T-helper 17 cell (primary cell): Measurements from ENCODE around the gene HOXC11. TPM values are rescaled to one million over a fixed set of nuclear protein-coding genes. Genes with fewer than 3 reads are reported as not detected.

Experiments used
- ATAC-seq: fragments of 150-1000 bp; cut with Tn5 transposase; 2 replicates; pipeline ENCODE4 v1.10.0; 2021; ENCODE audit warnings: mild to moderate bottlenecking, moderate library complexity
- DNase-seq, 3 donors: peaks; one replicate each; pipeline versions ENCODE4 v3.0.0 to v3.0.0-alpha.2; 2020 to 2021
- H3K9me3 ChIP-seq: one replicate; pipeline ENCODE4 v1.7.0; 2013; ENCODE audit warnings: low read length, mild to moderate bottlenecking; ENCODE audit not compliant: control insufficient read depth, poor library complexity, severe bottlenecking
- H3K27ac Mint-ChIP-seq: one replicate; pipeline ENCODE4 v1.8.0; 2022; ENCODE audit warnings: mild to moderate bottlenecking, moderate library complexity, mixed read lengths
- H3K27me3 Mint-ChIP-seq: one replicate; pipeline ENCODE4 v1.8.0; 2022; ENCODE audit warnings: mixed read lengths
- H3K36me3 Mint-ChIP-seq: one replicate; pipeline ENCODE4 v1.8.0; 2022; ENCODE audit warnings: low read depth, mixed read lengths
- H3K4me1 Mint-ChIP-seq: one replicate; pipeline ENCODE4 v1.8.0; 2022; ENCODE audit warnings: mild to moderate bottlenecking, mixed read lengths
- H3K4me3 Mint-ChIP-seq: one replicate; pipeline ENCODE4 v1.8.0; 2022; ENCODE audit warnings: mild to moderate bottlenecking, moderate library complexity, mixed read lengths
- total RNA-seq, 4 donors: library from RNA in 2 of 4; stranded (reverse) in 2 of 4; gene quantifications; one replicate each; pipeline ENCODE4 v1.2.3 and lab custom pipeline; 2022 to 2026

HOXC11 gene
- total RNA-seq, 2 donors from 2014 or later: not detected

GRCh38 chr12:53984901-53985691 lies 12.2 kb downstream of the HOXC11 start, which contains the start of gene HOXC10:
HOXC10 (plus strand) TSS chr12:53985146; CDS start chr12:53985260, 114 bp downstream.
- peak; percentile 47 for ATAC-seq
- Mint-ChIP-seq H3K27ac (peak within 1 kb of the TSS; percentile 80), H3K4me3 (peak within 1 kb of the TSS; percentile 82)

GRCh38 chr12:53985692-53985993 lies 12.7 kb downstream of the HOXC11 start:
- peaks cover 42% of the 10 kb centered on the region for H3K4me1 Mint-ChIP-seq
- H3K4me3 Mint-ChIP-seq: peak overlapping the region; percentile 82
- H3K27ac Mint-ChIP-seq: peak overlapping the region; percentile 80
- ATAC-seq (no peak), DNase-seq (no peak)
- H3K9me3 ChIP-seq: no peaks in the 10 kb centered on the region
- peaks cover 91% of the 10 kb centered on the region for H3K27me3 Mint-ChIP-seq
- peaks cover 4% of the 10 kb centered on the region for H3K36me3 Mint-ChIP-seq

More at GRCh38 chr12:53984901-53985691, 12.2 kb downstream of the HOXC11 start, which contains the start of gene HOXC10:
- no peaks in the 10 kb centered on the region for H3K9me3 ChIP-seq
- peak in 2 of 3 donors; percentile 44 for DNase-seq
- no peaks in the 10 kb centered on the region for H3K36me3 Mint-ChIP-seq
- peaks cover 91% of the 10 kb centered on the region for H3K27me3 Mint-ChIP-seq
- H3K4me1 Mint-ChIP-seq: peaks cover 41% of the 10 kb centered on the region

GRCh38 chr12:53985994-53986685 lies 13.2 kb downstream of the HOXC11 start:
- Mint-ChIP-seq H3K4me3 (peak overlapping the region; percentile 82), H3K27me3 (peaks cover 91% of the 10 kb centered on the region), H3K4me1 (peaks cover 42% of the 10 kb centered on the region), H3K36me3 (peaks cover 4% of the 10 kb centered on the region), H3K27ac (peak overlapping the region; percentile 80)
- DNase-seq: no peak
- no peaks in the 10 kb centered on the region for H3K9me3 ChIP-seq
- ATAC-seq: no peak

DNA sequence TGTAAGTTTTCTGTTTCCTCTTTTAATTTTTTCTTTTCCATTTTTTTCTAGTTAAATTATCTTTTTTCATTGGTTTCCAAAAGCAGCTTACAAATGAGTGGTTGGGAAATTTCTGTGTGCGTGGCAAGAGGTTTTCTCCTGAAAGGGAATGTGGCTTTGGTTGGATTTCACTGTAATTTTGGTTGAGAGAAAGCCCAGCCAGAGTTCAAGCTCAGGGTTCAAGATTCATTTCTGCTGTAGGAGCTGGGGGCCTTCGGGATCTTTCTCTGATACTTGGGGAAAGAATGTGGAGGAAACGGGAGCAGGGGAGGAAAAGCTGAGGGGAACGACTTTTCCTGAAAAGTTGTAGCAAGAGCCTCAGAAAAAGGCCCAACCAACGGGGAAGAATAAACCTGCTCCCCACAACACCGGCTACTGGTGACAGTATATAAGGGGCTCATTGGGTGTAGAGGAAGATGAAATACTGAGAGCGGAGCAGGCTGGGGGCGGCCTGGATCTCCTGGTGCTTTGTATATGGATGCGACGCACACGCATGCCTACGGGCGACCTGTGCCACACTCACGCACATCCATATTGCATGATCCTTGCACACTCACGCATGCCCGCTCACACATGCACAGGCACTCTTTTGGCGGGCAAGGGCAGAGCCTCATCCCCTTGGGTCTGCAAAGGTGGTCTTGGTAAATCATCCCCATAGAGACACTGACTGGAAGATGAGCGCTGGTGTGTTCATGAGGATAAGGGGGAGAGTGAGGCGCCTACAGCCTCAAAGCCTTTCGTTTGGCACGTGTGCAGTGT lies 14.0 kb downstream of the HOXC11 start:
- peak overlapping the region; percentile 53 for H3K27ac Mint-ChIP-seq
- H3K27me3 Mint-ChIP-seq: peaks cover 91% of the 10 kb centered on the region
- ATAC-seq (no peak), DNase-seq (no peak)
- peaks cover 4% of the 10 kb centered on the region for H3K36me3 Mint-ChIP-seq
- peaks cover 43% of the 10 kb centered on the region for H3K4me1 Mint-ChIP-seq
- H3K9me3 ChIP-seq: no peaks in the 10 kb centered on the region
- H3K4me3 Mint-ChIP-seq: peak overlapping the region; percentile 7

GRCh38 chr12:53987787-53988230 lies 14.9 kb downstream of the HOXC11 start:
- Mint-ChIP-seq H3K4me1 (peaks cover 43% of the 10 kb centered on the region), H3K27me3 (peaks cover 90% of the 10 kb centered on the region), H3K4me3 (no peak overlapping the region), H3K27ac (no peak overlapping the region), H3K36me3 (peaks cover 4% of the 10 kb centered on the region)
- no peaks in the 10 kb centered on the region for H3K9me3 ChIP-seq
- DNase-seq: no peak
- no peak for ATAC-seq

GRCh38 chr12:53988541-53989226 lies 15.8 kb downstream of the HOXC11 start:
- Mint-ChIP-seq H3K4me3 (peak overlapping the region; percentile 55), H3K27ac (no peak overlapping the region), H3K4me1 (peaks cover 43% of the 10 kb centered on the region), H3K27me3 (peaks cover 89% of the 10 kb centered on the region), H3K36me3 (peaks cover 4% of the 10 kb centered on the region)
- DNase-seq (no peak), ATAC-seq (no peak)
- no peaks in the 10 kb centered on the region for H3K9me3 ChIP-seq

DNA sequence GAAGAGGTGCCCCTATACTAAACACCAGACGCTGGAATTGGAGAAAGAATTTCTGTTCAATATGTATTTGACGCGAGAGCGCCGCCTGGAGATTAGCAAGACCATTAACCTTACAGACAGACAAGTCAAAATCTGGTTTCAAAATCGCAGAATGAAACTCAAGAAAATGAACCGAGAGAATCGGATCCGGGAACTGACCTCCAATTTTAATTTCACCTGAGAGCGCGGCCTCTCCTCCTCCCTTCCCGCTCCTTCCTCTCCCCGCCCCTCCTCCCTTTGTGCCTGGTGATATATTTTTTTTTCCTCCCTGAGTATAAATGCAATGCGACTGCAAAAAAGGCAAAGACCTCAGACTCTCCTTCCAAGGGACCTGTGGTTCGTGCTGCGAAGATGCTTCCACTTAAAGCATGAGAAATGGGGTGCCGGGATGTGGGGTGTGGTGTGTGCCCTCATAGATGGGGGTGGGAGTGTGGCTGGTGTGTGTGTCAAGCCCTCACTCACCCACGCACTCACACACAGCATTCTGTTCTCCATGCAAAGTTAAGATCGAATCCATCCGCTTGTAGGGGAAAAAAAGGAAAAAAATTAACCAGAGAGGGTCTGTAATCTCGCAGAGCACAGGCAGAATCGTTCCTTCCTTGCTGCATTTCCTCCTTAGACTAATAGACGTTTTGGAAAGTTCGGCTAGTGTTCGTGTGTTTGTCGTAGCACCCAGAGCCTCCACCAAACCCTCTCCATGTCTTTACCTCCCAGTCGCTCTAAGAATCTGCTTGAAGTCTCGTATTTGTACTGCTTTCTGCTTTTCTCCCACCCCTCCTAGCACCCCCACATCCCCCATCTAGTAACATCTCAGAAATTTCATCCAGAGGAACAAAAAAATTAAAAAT lies 16.5 kb downstream of the HOXC11 start:
- no peak for ATAC-seq

DNA sequence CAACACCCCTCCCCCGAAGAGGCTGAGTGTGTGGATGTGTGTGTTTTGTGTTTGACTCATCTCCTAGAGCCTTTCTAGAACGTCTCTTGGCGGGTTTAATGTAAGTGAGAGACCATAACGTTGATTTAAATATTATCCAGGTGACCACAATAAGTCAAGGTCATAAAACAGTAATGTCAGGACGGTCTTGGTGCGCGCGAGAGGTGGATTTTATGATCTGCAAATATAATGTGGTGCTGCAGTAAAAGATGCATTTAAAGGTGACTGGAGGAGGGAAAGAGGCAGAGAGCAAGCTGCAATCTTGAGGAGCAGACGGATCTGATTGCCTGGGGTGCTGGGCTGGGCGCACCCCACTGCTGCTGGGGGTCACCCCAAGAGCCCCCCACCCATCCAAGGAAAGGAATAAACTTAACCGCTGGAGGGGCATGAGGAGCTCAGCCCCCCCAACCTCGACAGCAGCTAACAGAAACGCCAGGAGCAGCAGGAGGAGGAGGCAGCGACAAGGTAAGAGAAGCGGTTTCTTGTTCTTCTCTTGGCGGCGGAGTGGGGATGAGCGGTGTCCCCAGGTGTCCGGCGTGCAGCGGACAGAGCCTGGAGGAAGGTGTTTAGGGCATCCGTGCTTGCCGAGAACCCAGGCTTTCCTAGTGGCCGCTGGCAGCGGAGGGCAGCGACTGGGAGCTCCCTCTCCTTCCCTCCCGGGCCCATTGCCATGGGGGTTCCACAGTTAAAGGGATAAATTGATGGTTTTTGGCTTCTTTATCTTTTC lies 17.6 kb downstream of the HOXC11 start:
- peak overlapping the region; percentile 77 for H3K27ac Mint-ChIP-seq

More for the DNA sequence above, 16.5 kb downstream of the HOXC11 start:
- Mint-ChIP-seq H3K36me3 (peaks cover 4% of the 10 kb centered on the region), H3K4me1 (peaks cover 45% of the 10 kb centered on the region), H3K4me3 (peak overlapping the region; percentile 55), H3K27ac (peak overlapping the region; percentile 77), H3K27me3 (peaks cover 90% of the 10 kb centered on the region)
- DNase-seq: no peak
- H3K9me3 ChIP-seq: no peaks in the 10 kb centered on the region

DNA sequence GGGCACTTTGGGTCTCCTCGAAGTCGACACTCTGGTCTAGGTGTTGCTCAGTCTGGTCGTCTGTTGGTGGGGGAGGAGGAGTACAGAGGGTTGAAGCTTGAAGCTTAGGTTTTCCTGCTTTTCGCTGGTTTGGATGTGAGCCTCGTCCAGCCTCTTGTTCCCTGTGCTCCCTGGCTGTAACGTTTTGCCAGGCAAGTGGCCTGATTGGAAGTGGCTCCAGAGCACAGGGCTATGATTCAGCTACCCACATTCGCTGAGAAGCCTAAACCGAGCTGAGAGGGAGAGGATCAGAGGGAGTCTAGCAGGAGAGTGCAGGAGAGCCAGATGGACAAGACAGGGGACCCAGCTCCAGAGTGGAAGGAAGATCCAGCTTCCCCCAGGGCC lies 18.1 kb downstream of the HOXC11 start:
- peaks cover 96% of the 10 kb centered on the region for H3K27me3 Mint-ChIP-seq
- peaks cover 45% of the 10 kb centered on the region for H3K4me1 Mint-ChIP-seq
- no peak for DNase-seq
- H3K36me3 Mint-ChIP-seq: peaks cover 4% of the 10 kb centered on the region
- no peak overlapping the region for H3K4me3 Mint-ChIP-seq
- no peaks in the 10 kb centered on the region for H3K9me3 ChIP-seq
- no peak overlapping the region for H3K27ac Mint-ChIP-seq
- ATAC-seq: no peak

More for the DNA sequence above, 17.6 kb downstream of the HOXC11 start:
- no peaks in the 10 kb centered on the region for H3K9me3 ChIP-seq
- H3K36me3 Mint-ChIP-seq: peaks cover 4% of the 10 kb centered on the region
- peak overlapping the region; percentile 71 for H3K4me3 Mint-ChIP-seq
- H3K4me1 Mint-ChIP-seq: peaks cover 42% of the 10 kb centered on the region
- ATAC-seq (no peak), DNase-seq (no peak)
- peaks cover 94% of the 10 kb centered on the region for H3K27me3 Mint-ChIP-seq

DNA sequence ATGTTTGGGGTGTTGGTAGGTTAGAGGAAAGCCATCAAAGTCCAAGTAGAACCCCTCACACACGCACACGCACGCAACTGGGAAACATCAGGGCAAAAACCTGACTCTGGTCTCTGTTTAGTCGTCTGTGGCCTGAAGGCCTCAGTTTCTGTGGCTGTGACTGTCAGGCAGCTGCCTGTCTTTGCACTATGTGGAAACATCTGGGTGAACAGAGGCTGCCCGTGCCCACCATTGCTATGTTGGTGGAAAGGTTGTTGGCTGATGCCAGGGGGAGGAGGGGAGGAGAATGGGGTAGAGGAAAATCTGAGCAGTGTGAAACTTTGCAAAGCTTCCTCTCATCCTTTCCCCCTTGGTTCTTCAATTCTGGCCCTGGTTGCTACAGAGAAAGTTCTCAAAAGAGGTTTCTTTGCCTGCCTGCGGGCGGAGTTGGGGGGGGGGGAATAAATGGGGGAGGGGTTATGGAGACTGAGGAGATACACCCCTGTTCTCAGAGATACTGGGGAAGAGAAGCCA lies 19.5 kb downstream of the HOXC11 start:
- Mint-ChIP-seq H3K27ac (no peak overlapping the region), H3K4me1 (peaks cover 45% of the 10 kb centered on the region), H3K4me3 (no peak overlapping the region), H3K27me3 (peaks cover 94% of the 10 kb centered on the region), H3K36me3 (peaks cover 4% of the 10 kb centered on the region)
- ATAC-seq: no peak
- H3K9me3 ChIP-seq: no peaks in the 10 kb centered on the region
- no peak for DNase-seq
